ENCODE results near the gene LHFPL6.

Gene LHFPL6

GRCh38 chr13:39298951-39299350 is 304.0 kb downstream of the LHFPL6 start:
- TF ChIP-seq CTCF (IDR thresholded peaks at IDR 0.05; ENCODE audit: low read depth, low read length, missing control alignments) = no peak
- DNase-seq (ENCODE audit: extremely low read depth, low read depth) = no peak
- H3K4me3 ChIP-seq (replicated peaks; ENCODE audit: low read depth, low read length) = no peak overlapping the region

GRCh38 chr13:39297664-39298171 is 305.3 kb downstream of the LHFPL6 start:
- no peak for TF ChIP-seq CTCF (IDR thresholded peaks at IDR 0.05; ENCODE audit: low read depth, low read length, missing control alignments)
- DNase-seq (ENCODE audit: extremely low read depth, low read depth) = no peak
- H3K4me3 ChIP-seq (replicated peaks; ENCODE audit: low read depth, low read length) = no peak overlapping the region

GRCh38 chr13:39297023-39297422 is 306.0 kb downstream of the LHFPL6 start:
- no peak for DNase-seq (ENCODE audit: extremely low read depth, low read depth)
- TF ChIP-seq CTCF (IDR thresholded peaks at IDR 0.05; ENCODE audit: low read depth, low read length, missing control alignments) = no peak
- no peak overlapping the region for H3K4me3 ChIP-seq (replicated peaks; ENCODE audit: low read depth, low read length)

GRCh38 chr13:39296193-39296592 is 306.8 kb downstream of the LHFPL6 start:
- DNase-seq (ENCODE audit: extremely low read depth, low read depth) = no peak
- no peak overlapping the region for H3K4me3 ChIP-seq (replicated peaks; ENCODE audit: low read depth, low read length)
- no peak for TF ChIP-seq CTCF (IDR thresholded peaks at IDR 0.05; ENCODE audit: low read depth, low read length, missing control alignments)

All from HFF-Myc (cell line).